Head of caudate nucleus (tissue), 42 donors: ENCODE data around the gene PKN3.

Experiments
- DNase-seq, 42 donors: peaks; one replicate each; pipeline versions ENCODE4 v3.0.0 to v3.0.0-alpha.2; 2020 to 2021; ENCODE audit warnings: mixed read lengths in 7 of 42
- intact Hi-C: fragments of 100-400 bp; cut with DNase I; formaldehyde crosslinking; loops from one replicate; pipeline ENCODE4 v1.15.0; 2022

Gene PKN3

GRCh38 chr9:128713941-128714573 lies 11.8 kb downstream of the PKN3 start:
- peak in 1 of 42 donors; percentile 29 for DNase-seq

GRCh38 chr9:128714586-128715435 lies 12.5 kb downstream of the PKN3 start:
- intact Hi-C loops = no loop called here
- DNase-seq = peak in 1 of 42 donors; percentile 36

More at GRCh38 chr9:128713941-128714573, 11.8 kb downstream of the PKN3 start:
- intact Hi-C loops = no loop called here

- intact Hi-C loops = no loop called here
- DNase-seq = peak in 1 of 42 donors; percentile 10
Measured at GRCh38 chr9:128715436-128715750, 13.1 kb downstream of the PKN3 start.

GRCh38 chr9:128716581-128717254 lies 14.4 kb downstream of the PKN3 start:
- no peak for DNase-seq
- intact Hi-C loops = no loop called here

- no peak for DNase-seq
- intact Hi-C loops = no loop called here
Measured at GRCh38 chr9:128718047-128718446, 15.7 kb downstream of the PKN3 start.

GRCh38 chr9:128718475-128718874 lies 16.2 kb downstream of the PKN3 start:
- no peak for DNase-seq

GRCh38 chr9:128719919-128720605 lies 17.8 kb downstream of the PKN3 start:
- no peak for DNase-seq
- intact Hi-C loops = no loop called here

More at GRCh38 chr9:128718475-128718874, 16.2 kb downstream of the PKN3 start:
- intact Hi-C loops = no loop called here

GRCh38 chr9:128720841-128721486 lies 18.7 kb downstream of the PKN3 start:
- intact Hi-C loops = no loop called here
- no peak for DNase-seq

- no peak for DNase-seq
- intact Hi-C loops = no loop called here
Measured at GRCh38 chr9:128721487-128722010, 19.2 kb downstream of the PKN3 start.

GRCh38 chr9:128722380-128723351 lies 20.4 kb downstream of the PKN3 start:
- intact Hi-C loops = no loop called here
- DNase-seq = no peak

GRCh38 chr9:128723352-128723865 lies 21.1 kb downstream of the PKN3 start:
- peak in 2 of 42 donors; percentile 18 to 47 for DNase-seq
- intact Hi-C loops = no loop called here

- intact Hi-C loops = no loop called here
- peak; percentile 85 to 98 (median 95) for DNase-seq
Measured at GRCh38 chr9:128723866-128724743, 21.8 kb downstream of the PKN3 start, which contains the start of gene ZDHHC12. TSS of gene ZDHHC12 (minus strand) at chr9:128724127. CDS start at chr9:128724093, 34 bp downstream.

GRCh38 chr9:128724744-128725211 lies 22.5 kb downstream of the PKN3 start:
- DNase-seq = peak; percentile 63 to 95 (median 82)
- intact Hi-C loops = no loop called here

GRCh38 chr9:128727640-128728248 lies 25.4 kb downstream of the PKN3 start:
- intact Hi-C loops = no loop called here
- DNase-seq = no peak

GRCh38 chr9:128728298-128728697 lies 26.0 kb downstream of the PKN3 start:
- intact Hi-C loops = no loop called here
- no peak for DNase-seq

- intact Hi-C loops = no loop called here
- no peak for DNase-seq
Measured at GRCh38 chr9:128729302-128729701, 27.0 kb downstream of the PKN3 start.
